Fibroblast of lung (primary cell): ENCODE measurements around the gene NOP14. TPM values are rescaled to one million over a fixed set of nuclear protein-coding genes. Genes with fewer than 3 reads are reported as not detected.

Experiments
- DNase-seq, 2 donors: peaks; one replicate each; pipeline versions ENCODE4 v3.0.0 to v3.0.0-alpha.2; 2010; ENCODE audit warnings: low read depth in 2 of 2
- H2AFZ ChIP-seq: 2 replicates; pipeline ENCODE4 v1.5.1; 2012; ENCODE audit warnings: low read length, control low read depth, inconsistent platforms
- H3K27ac ChIP-seq: 2 replicates; pipeline ENCODE4 v1.5.1; 2011; ENCODE audit warnings: low read length, control low read depth; ENCODE audit not compliant: insufficient read depth
- H3K27me3 ChIP-seq: 2 replicates; pipeline ENCODE4 v1.5.1; 2011; ENCODE audit warnings: mild to moderate bottlenecking, low read length; ENCODE audit not compliant: control insufficient read depth, insufficient read depth
- H3K36me3 ChIP-seq: 2 replicates; pipeline ENCODE4 v1.5.1; 2011; ENCODE audit warnings: low read length; ENCODE audit not compliant: control insufficient read depth, insufficient read depth
- H3K4me1 ChIP-seq: 2 replicates; pipeline ENCODE4 v1.5.1; 2011; ENCODE audit warnings: low read length; ENCODE audit not compliant: control insufficient read depth, insufficient read depth; ENCODE audit errors: extremely low read depth
- H3K4me2 ChIP-seq: 2 replicates; pipeline ENCODE4 v1.5.1; 2011; ENCODE audit warnings: low read length, control low read depth; ENCODE audit not compliant: insufficient read depth; ENCODE audit errors: extremely low read depth
- H3K4me3 ChIP-seq, 4 experiments: fragments of 200-600 bp in 1 of 4; sonication (generic) in 1 of 4; replicated peaks in 1 of 4; 2 replicates each; pipeline ENCODE4 v1.5.1; 2011 to 2016; ENCODE audit warnings: low read length in 4 of 4, low read depth in 3 of 4, mild to moderate bottlenecking in 3 of 4, control low read depth in 2 of 4, inconsistent platforms in 1 of 4, mixed read lengths in 1 of 4; ENCODE audit not compliant: insufficient read depth in 1 of 4; ENCODE audit errors: control extremely low read depth in 1 of 4
- H3K79me2 ChIP-seq: 2 replicates; pipeline ENCODE4 v1.5.1; 2012; ENCODE audit warnings: mild to moderate bottlenecking, low read length, inconsistent platforms; ENCODE audit not compliant: control insufficient read depth, insufficient read depth
- H3K9ac ChIP-seq: 2 replicates; pipeline ENCODE4 v1.5.1; 2011; ENCODE audit warnings: mild to moderate bottlenecking, low read length, control low read depth; ENCODE audit not compliant: insufficient read depth
- H3K9me3 ChIP-seq: 2 replicates; pipeline ENCODE4 v1.5.1; 2012; ENCODE audit warnings: low read depth, low read length; ENCODE audit not compliant: control insufficient read depth, insufficient read depth
- H4K20me1 ChIP-seq: 2 replicates; pipeline ENCODE4 v1.5.1; 2011; ENCODE audit warnings: low read length; ENCODE audit not compliant: control insufficient read depth, insufficient read depth; ENCODE audit errors: extremely low read depth
- EZH2 ChIP-seq: IDR thresholded peaks from 2 replicates; pipeline ENCODE4 v1.5.1; 2012; ENCODE audit warnings: low read length, control low read depth, mild to moderate bottlenecking; ENCODE audit errors: missing control alignments
- polyA minus RNA-seq: library from RNA; depleted of rRNA, polyadenylated mRNA; stranded (reverse); fragments of >200 nt; gene quantifications from 2 replicates; pipeline ENCODE4 v1.2.3, GENCODE V29; 2011; ENCODE audit warnings: low replicate concordance
- polyA plus RNA-seq, 2 donors: library from polyadenylated mRNA; depleted of rRNA in 1 of 2; stranded (reverse) in 1 of 2; unstranded in 1 of 2; fragments of >200 nt; gene quantifications; 2 replicates each; pipeline ENCODE4 v1.2.1, GENCODE V29; 2011 to 2012; ENCODE audit warnings: missing spikeins in 1 of 2
- total RNA-seq: library from RNA; depleted of rRNA; stranded (reverse); fragments of >200 nt; gene quantifications from 2 replicates; pipeline ENCODE4 v1.2.1, GENCODE V29; 2014
- TF ChIP-seq, protein P1 (sequence below), 2 donors: IDR thresholded peaks in 1 of 2; conservative IDR thresholded peaks in 1 of 2; 1 replicate in 1 of 2; 2 replicates in 1 of 2; pipeline ENCODE4 v1.5.1; 2011 to 2012; ENCODE audit warnings: low read length in 2 of 2, control low read depth in 1 of 2, inconsistent platforms in 1 of 2, low read depth in 1 of 2, mild to moderate bottlenecking in 1 of 2

The NOP14 gene
- total RNA-seq = 16.7 and 17.7 TPM in 2 replicates
- 13.1 and 20.6 TPM in 2 replicates for polyA plus RNA-seq
- polyA plus RNA-seq (2012) = 22.1 and 32.0 TPM in 2 replicates
- 15.7 and 16.7 TPM in 2 replicates for polyA minus RNA-seq

DNA sequence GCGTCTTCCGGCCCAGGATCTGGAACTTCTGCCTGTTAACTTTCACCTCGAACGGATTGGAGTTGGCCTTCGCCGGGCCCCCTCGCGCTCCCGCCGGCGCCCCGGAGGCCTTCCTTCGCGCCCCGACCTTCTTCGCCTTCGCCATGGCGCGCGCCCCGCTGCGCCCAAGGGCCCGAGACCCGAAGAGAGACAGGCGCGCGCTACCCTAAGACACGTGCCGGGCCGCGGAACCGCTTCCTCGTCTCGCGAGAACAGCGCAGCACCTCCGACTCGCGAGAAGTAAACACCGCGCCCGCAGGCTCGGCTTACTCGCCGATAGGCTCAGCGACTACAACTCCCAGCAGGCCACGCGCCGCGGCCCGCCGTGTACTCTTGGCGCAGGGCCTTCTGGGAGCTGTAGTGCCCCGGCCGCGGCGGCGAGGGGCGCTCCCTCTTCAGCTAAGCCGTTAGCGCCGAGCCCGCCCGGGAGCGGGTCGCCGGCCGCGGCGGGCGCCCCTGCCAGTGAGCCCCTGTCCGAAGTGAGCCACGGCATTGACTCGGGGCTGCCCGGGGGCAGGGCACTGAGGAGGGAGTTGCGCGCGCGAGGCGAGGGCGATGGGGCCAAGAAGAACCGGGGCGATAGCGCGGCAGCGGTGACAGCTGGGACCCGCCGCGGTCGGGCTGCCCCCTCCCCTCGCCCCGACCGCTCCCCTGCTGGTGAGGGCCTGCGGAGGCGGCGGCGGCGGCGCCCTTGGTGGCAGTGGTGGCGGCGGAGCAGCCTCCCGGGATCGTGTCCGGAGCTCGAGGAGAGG lies at the start of gene NOP14, which contains the start of gene GRK4:
Gene NOP14, minus strand, starts transcription at position 232 of the 791 bp plus-strand sequence. Its CDS starts 87 bp downstream, at position 145.
Gene GRK4, plus strand, starts transcription at position 397 of the 791 bp plus-strand sequence. CDS start 500 bp downstream, outside the sequence.
- H3K27ac ChIP-seq = peak within 1 kb of the TSS; percentile 91
- peaks cover 38% of the 10 kb centered on the region for H3K79me2 ChIP-seq
- H3K36me3 ChIP-seq = peaks cover 2% of the 10 kb centered on the region
- peaks cover 4% of the 10 kb centered on the region for H3K4me1 ChIP-seq
- TF ChIP-seq, protein P1, sequence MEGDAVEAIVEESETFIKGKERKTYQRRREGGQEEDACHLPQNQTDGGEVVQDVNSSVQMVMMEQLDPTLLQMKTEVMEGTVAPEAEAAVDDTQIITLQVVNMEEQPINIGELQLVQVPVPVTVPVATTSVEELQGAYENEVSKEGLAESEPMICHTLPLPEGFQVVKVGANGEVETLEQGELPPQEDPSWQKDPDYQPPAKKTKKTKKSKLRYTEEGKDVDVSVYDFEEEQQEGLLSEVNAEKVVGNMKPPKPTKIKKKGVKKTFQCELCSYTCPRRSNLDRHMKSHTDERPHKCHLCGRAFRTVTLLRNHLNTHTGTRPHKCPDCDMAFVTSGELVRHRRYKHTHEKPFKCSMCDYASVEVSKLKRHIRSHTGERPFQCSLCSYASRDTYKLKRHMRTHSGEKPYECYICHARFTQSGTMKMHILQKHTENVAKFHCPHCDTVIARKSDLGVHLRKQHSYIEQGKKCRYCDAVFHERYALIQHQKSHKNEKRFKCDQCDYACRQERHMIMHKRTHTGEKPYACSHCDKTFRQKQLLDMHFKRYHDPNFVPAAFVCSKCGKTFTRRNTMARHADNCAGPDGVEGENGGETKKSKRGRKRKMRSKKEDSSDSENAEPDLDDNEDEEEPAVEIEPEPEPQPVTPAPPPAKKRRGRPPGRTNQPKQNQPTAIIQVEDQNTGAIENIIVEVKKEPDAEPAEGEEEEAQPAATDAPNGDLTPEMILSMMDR (conservative IDR thresholded peaks at IDR 0.05 in 1 of 2, IDR thresholded peaks at IDR 0.05 in 1 of 2; ENCODE audit: low read depth in 1 of 2, low read length in 2 of 2) = peak in 1 of 2 donors; percentile 6
- no peak for TF ChIP-seq EZH2
- no peaks in the 10 kb centered on the region for H3K27me3 ChIP-seq
- no peaks in the 10 kb centered on the region for H3K9me3 ChIP-seq
- peak; percentile 98 for DNase-seq
- H3K9ac ChIP-seq = peak within 1 kb of the TSS; percentile 95
- peak within 1 kb of the TSS; percentile 94 for H3K4me2 ChIP-seq
- no peaks in the 10 kb centered on the region for H4K20me1 ChIP-seq
- peak within 1 kb of the TSS; percentile 81 for H2AFZ ChIP-seq
- H3K4me3 ChIP-seq = peak within 1 kb of the TSS; percentile 87 to 97 (median 90)

DNA sequence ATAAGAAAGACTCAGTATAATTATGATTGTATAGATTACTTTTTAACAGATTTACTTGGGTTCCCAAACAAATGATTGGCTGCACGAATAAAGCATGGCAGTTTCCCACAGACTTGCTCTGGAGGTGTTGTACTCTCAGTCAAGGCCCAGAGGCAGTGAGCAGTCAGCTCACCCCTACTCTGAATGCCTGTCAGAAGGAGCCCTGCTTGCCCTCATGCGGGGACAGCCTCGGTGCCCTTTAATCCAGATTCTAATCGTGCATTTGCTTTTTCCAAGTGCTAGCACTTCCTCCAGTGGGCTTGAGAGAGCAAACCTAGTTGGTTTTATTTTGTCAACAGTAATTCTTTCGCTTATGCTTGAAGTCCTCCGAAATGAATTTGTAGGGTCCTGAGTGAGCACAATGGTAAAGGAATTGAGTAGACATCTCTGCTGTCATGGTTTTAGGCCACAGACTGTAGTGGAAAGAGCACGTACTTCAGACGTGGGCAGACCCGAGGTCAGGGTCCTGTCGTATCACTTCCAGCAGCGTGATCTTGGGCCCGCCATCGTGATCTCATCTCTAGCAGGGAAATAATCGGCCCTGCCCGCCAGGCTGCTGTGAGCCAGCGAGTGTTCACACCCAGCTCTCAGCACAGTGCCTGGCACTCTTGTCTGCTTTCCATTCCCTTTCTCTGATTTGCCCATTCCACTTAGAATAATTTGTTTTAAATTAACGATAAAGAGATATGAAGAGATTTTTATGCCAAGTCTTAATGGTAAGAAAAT lies 48.4 kb upstream of the NOP14 start:
- DNase-seq = no peak
- Histone ChIP-seq H2AFZ (no peak overlapping the region), H3K79me2 (no peaks in the 10 kb centered on the region), H3K27me3 (no peaks in the 10 kb centered on the region), H3K4me1 (peaks cover 9% of the 10 kb centered on the region), H3K9ac (no peak overlapping the region), H3K9me3 (no peaks in the 10 kb centered on the region), H3K36me3 (no peaks in the 10 kb centered on the region), H4K20me1 (no peaks in the 10 kb centered on the region), H3K4me3 (no peak overlapping the region), H3K27ac (no peak overlapping the region), H3K4me2 (no peak overlapping the region)
- TF ChIP-seq EZH2 = no peak
- TF ChIP-seq, protein P1 (conservative IDR thresholded peaks at IDR 0.05 in 1 of 2, IDR thresholded peaks at IDR 0.05 in 1 of 2; ENCODE audit: low read depth in 1 of 2, low read length in 2 of 2) = no peak

DNA sequence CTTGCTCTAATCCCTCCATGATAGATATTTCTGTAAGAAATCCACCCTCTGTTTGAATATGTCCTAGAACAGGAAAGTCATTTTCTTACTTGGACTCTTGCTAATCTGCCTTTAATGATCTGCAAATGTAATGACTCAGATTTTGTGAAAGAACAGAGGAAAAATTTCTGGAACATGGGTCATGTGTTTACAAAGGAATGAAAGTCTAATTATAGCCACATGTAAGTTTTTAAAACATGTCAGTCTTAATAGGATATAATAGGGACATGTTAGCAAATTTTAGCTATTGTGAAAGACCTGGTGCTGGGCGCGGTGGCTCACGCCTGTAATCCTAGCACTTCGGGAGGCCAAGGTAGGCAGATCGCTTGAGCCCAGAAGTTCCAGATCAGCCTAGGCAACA lies 47.8 kb upstream of the NOP14 start:
- Histone ChIP-seq H3K4me3 (no peak overlapping the region), H3K36me3 (no peaks in the 10 kb centered on the region), H3K27me3 (no peaks in the 10 kb centered on the region), H3K4me2 (peak overlapping the region; percentile 2), H3K4me1 (peaks cover 9% of the 10 kb centered on the region), H2AFZ (no peak overlapping the region), H3K27ac (no peak overlapping the region), H3K9me3 (no peaks in the 10 kb centered on the region), H3K9ac (no peak overlapping the region), H4K20me1 (no peaks in the 10 kb centered on the region), H3K79me2 (no peaks in the 10 kb centered on the region)
- no peak for TF ChIP-seq EZH2
- TF ChIP-seq, protein P1 (conservative IDR thresholded peaks at IDR 0.05 in 1 of 2, IDR thresholded peaks at IDR 0.05 in 1 of 2; ENCODE audit: low read depth in 1 of 2, low read length in 2 of 2) = no peak
- peak; percentile 75 to 86 for DNase-seq
